ENCODE data around the gene TUT1. TPM values are rescaled to one million over a fixed set of nuclear protein-coding genes. Genes with fewer than 3 reads are reported as not detected.
A peak's percentile ranks its signal among the peaks of the same experiment; 100 is the strongest.
"Not testable (repeated sequence)": the region's sequence is repeated elsewhere in the genome, so short reads cannot be mapped to it uniquely, and the experiment has no call there.

TUT1 gene
- total RNA-seq, 1 donor from 2014 or later, result 17.6 TPM

- Histone ChIP-seq H3K4me3 (peak overlapping the region; percentile 29), H3K9me3 (no peaks in the 10 kb centered on the region), H3K36me3 (peaks cover 8% of the 10 kb centered on the region), H3K4me1 (peaks cover 91% of the 10 kb centered on the region), H3K27me3 (no peaks in the 10 kb centered on the region), H3K27ac (peak overlapping the region; percentile 98)
- ATAC-seq (no peak), DNase-seq (no peak)
- TF ChIP-seq CTCF (IDR thresholded peaks at IDR 0.05), result no peak
- intact Hi-C loops (cut with DNase I), result no loop called here
Measured at GRCh38 chr11:62553839-62554361, 37.4 kb downstream of the TUT1 start.

- Histone ChIP-seq H3K4me1 (peaks cover 95% of the 10 kb centered on the region), H3K4me3 (peak overlapping the region; percentile 29), H3K36me3 (peaks cover 2% of the 10 kb centered on the region), H3K27ac (peak overlapping the region; percentile 98), H3K9me3 (no peaks in the 10 kb centered on the region), H3K27me3 (no peaks in the 10 kb centered on the region)
- ATAC-seq (peak; percentile 85), DNase-seq (peak; percentile 91)
- no peak for TF ChIP-seq CTCF (IDR thresholded peaks at IDR 0.05)
- intact Hi-C loops (cut with DNase I), result no loop called here
Measured at GRCh38 chr11:62553080-62553838, 38.1 kb downstream of the TUT1 start.

GRCh38 chr11:62552485-62553079 lies 38.7 kb downstream of the TUT1 start:
- Histone ChIP-seq H3K4me1 (peaks cover 96% of the 10 kb centered on the region), H3K27ac (peak overlapping the region; percentile 98), H3K9me3 (no peaks in the 10 kb centered on the region), H3K27me3 (no peaks in the 10 kb centered on the region), H3K4me3 (peak overlapping the region; percentile 29), H3K36me3 (no peaks in the 10 kb centered on the region)
- ATAC-seq (no peak), DNase-seq (no peak)
- TF ChIP-seq CTCF (IDR thresholded peaks at IDR 0.05), result no peak
- intact Hi-C loops (cut with DNase I), result no loop called here

GRCh38 chr11:62550478-62550877 lies 40.8 kb downstream of the TUT1 start:
- H3K27me3 ChIP-seq; H3K9me3 ChIP-seq; H3K4me3 ChIP-seq; intact Hi-C loops (cut with DNase I); H3K36me3 ChIP-seq; DNase-seq; ATAC-seq: not testable (repeated sequence)
- Histone ChIP-seq H3K27ac (peak overlapping the region; percentile 98), H3K4me1 (peaks cover 81% of the 10 kb centered on the region)

- ATAC-seq (no peak), DNase-seq (no peak)
- H3K27me3 ChIP-seq, result no peaks in the 10 kb centered on the region
- H3K4me3 ChIP-seq, result no peak overlapping the region
- H3K27ac ChIP-seq, result peak overlapping the region; percentile 99
- H3K36me3 ChIP-seq, result no peaks in the 10 kb centered on the region
- no peak for TF ChIP-seq CTCF (IDR thresholded peaks at IDR 0.05)
- H3K4me1 ChIP-seq, result peaks cover 71% of the 10 kb centered on the region
- H3K9me3 ChIP-seq, result no peaks in the 10 kb centered on the region
- intact Hi-C loops (cut with DNase I), result no loop called here
Measured at GRCh38 chr11:62548545-62549335, 42.6 kb downstream of the TUT1 start.
